Common myeloid progenitor, CD34-positive (primary cell): ENCODE results near the gene GLMN.
"Not testable (repeated sequence)": the region's sequence is repeated elsewhere in the genome, so short reads cannot be mapped to it uniquely, and the experiment has no call there.

Source experiments
- CTCF ChIA-PET: fragments of 350-600 bp; sonication (Branson Sonifier 250); formaldehyde crosslinking; loops from one replicate; lab custom pipeline; 2021; ENCODE audit warnings: antibody characterized with exemption; lab: Charles Lee
- POLR2A ChIA-PET: fragments of 350-600 bp; sonication (Branson Sonifier 250); formaldehyde crosslinking; loops from one replicate; lab custom pipeline; 2021; ENCODE audit warnings: antibody characterized with exemption; lab: Charles Lee
- DNase-seq, 3 donors: peaks; one replicate each; pipeline versions ENCODE4 v3.0.0 to v3.0.0-alpha.2; 2013
- H3K27ac ChIP-seq, 2 experiments: 1 replicate in 1 of 2; 2 replicates in 1 of 2; pipeline ENCODE4 v1.7.0; 2013; ENCODE audit warnings: inconsistent platforms in 2 of 2, low read length in 2 of 2, mild to moderate bottlenecking in 2 of 2, low read depth in 1 of 2, moderate library complexity in 1 of 2; ENCODE audit not compliant: severe bottlenecking in 2 of 2, insufficient read depth in 1 of 2, poor library complexity in 1 of 2
- H3K27me3 ChIP-seq, 5 experiments: replicated peaks in 2 of 5; 1 replicate in 3 of 5; 2 replicates in 2 of 5; pipeline versions ENCODE4 v1.6.1 to v1.7.0; 2013; ENCODE audit warnings: low read length in 4 of 5, mild to moderate bottlenecking in 2 of 5, moderate library complexity in 2 of 5, inconsistent platforms in 1 of 5; ENCODE audit not compliant: insufficient read depth in 5 of 5, control insufficient read depth in 4 of 5
- H3K36me3 ChIP-seq, 4 experiments: 1 replicate in 2 of 4; 2 replicates in 2 of 4; pipeline versions ENCODE4 v1.6.1 to v1.7.0; 2013; ENCODE audit warnings: low read length in 3 of 4, control low read depth in 1 of 4, mild to moderate bottlenecking in 1 of 4; ENCODE audit not compliant: control insufficient read depth in 4 of 4, insufficient read depth in 4 of 4
- H3K4me1 ChIP-seq, 4 experiments: 1 replicate in 3 of 4; 2 replicates in 1 of 4; pipeline versions ENCODE4 v1.6.1 to v1.7.1; 2013; ENCODE audit warnings: low read length in 3 of 4, mild to moderate bottlenecking in 3 of 4, control low read depth in 1 of 4, inconsistent platforms in 1 of 4, moderate library complexity in 1 of 4; ENCODE audit not compliant: control insufficient read depth in 4 of 4, insufficient read depth in 4 of 4; ENCODE audit errors: control extremely low read depth in 1 of 4
- H3K4me3 ChIP-seq, 7 experiments: 1 replicate in 4 of 7; 2 replicates in 3 of 7; pipeline versions ENCODE4 v1.5.1 to v1.7.0; 2013; ENCODE audit warnings: mild to moderate bottlenecking in 7 of 7, low read length in 6 of 7, moderate library complexity in 6 of 7, inconsistent platforms in 2 of 7, low read depth in 2 of 7, control low read depth in 1 of 7; ENCODE audit not compliant: insufficient read depth in 4 of 7, control insufficient read depth in 1 of 7; ENCODE audit errors: extremely low read depth in 1 of 7
- H3K9me3 ChIP-seq, 5 experiments: 1 replicate in 4 of 5; 2 replicates in 1 of 5; pipeline versions ENCODE4 v1.6.1 to v1.7.1; 2013; ENCODE audit warnings: low read length in 4 of 5, mild to moderate bottlenecking in 2 of 5, inconsistent platforms in 1 of 5, low read depth in 1 of 5, moderate library complexity in 1 of 5; ENCODE audit not compliant: control insufficient read depth in 4 of 5, insufficient read depth in 2 of 5; ENCODE audit errors: control extremely low read depth in 1 of 5
- WGBS: methylation state at CpG from one replicate; pipeline ENCODE4 v1.1.5; 2013; ENCODE audit not compliant: insufficient coverage; 5-methylcytosine and 5-hydroxymethylcytosine counted together

Gene GLMN

GRCh38 chr1:92276082-92276481 lies 22.7 kb downstream of the GLMN start:
- no peak overlapping the region for H3K27ac ChIP-seq
- H3K9me3 ChIP-seq = peaks cover 1 to 24% (median 8%) of the 10 kb centered on the region in 5 experiments
- ChIA-PET CTCF (no interaction called here), POLR2A (no interaction called here)
- no peak for DNase-seq
- 94% methylated on average over 2 of the region's 3 CpGs for WGBS
- no peak overlapping the region for H3K4me3 ChIP-seq
- H3K4me1 ChIP-seq = no peaks in the 10 kb centered on the region
- H3K36me3 ChIP-seq = peaks cover 15 to 82% (median 53%) of the 10 kb centered on the region in 4 experiments
- H3K27me3 ChIP-seq = no peaks in the 10 kb centered on the region

- Histone ChIP-seq H3K4me1 (no peaks in the 10 kb centered on the region), H3K4me3 (no peak overlapping the region), H3K27me3 (no peaks in the 10 kb centered on the region), H3K36me3 (peaks cover 12 to 82% (median 59%) of the 10 kb centered on the region in 4 experiments), H3K27ac (no peak overlapping the region), H3K9me3 (peaks cover 1 to 24% (median 8%) of the 10 kb centered on the region in 5 experiments)
- ChIA-PET CTCF (no interaction called here), POLR2A (no interaction called here)
- DNase-seq = no peak
- 100% methylated on average over 1 of the region's 1 CpG for WGBS
These were observed 23.8 kb downstream of the GLMN start for GRCh38 chr1:92274939-92275338.

- peaks cover 1 to 24% (median 8%) of the 10 kb centered on the region in 5 experiments for H3K9me3 ChIP-seq
- ChIA-PET CTCF (interaction anchor here (1.1 to 1.6 kb wide), 3 partner anchors 10 to 17 kb away, joined by 3 to 5 read pairs (median 4); no protein-coding TSS in a partner anchor), POLR2A (no interaction called here)
- H3K27me3 ChIP-seq = no peaks in the 10 kb centered on the region
- no peak for DNase-seq
- H3K36me3 ChIP-seq = peaks cover 12 to 77% (median 58%) of the 10 kb centered on the region in 4 experiments
- no CpG with 5 or more reads among the region's 1 CpG for WGBS
- no peak overlapping the region for H3K27ac ChIP-seq
- no peaks in the 10 kb centered on the region for H3K4me1 ChIP-seq
- no peak overlapping the region for H3K4me3 ChIP-seq
These were observed 25.7 kb downstream of the GLMN start for GRCh38 chr1:92273039-92273438.

- POLR2A ChIA-PET = no interaction called here
- CTCF ChIA-PET = interaction anchor here (1.4 kb wide), 1 partner anchor 11 kb away, joined by 4 read pairs; no protein-coding TSS in a partner anchor
- WGBS = no CpG with 5 or more reads among the region's 3 CpGs
- Histone ChIP-seq H3K4me3 (no peak overlapping the region), H3K9me3 (no peaks in the 10 kb centered on the region), H3K4me1 (no peaks in the 10 kb centered on the region), H3K36me3 (peaks cover 11 to 52% (median 26%) of the 10 kb centered on the region in 4 experiments), H3K27ac (no peak overlapping the region), H3K27me3 (no peaks in the 10 kb centered on the region)
- DNase-seq = no peak
These were observed 36.3 kb downstream of the GLMN start for GRCh38 chr1:92262516-92262915.

GRCh38 chr1:92259350-92259749 lies 39.4 kb downstream of the GLMN start:
- Histone ChIP-seq H3K4me3 (no peak overlapping the region), H3K36me3 (peaks cover 13 to 60% (median 26%) of the 10 kb centered on the region in 4 experiments), H3K9me3 (peaks cover 0 to 10% (median 0%) of the 10 kb centered on the region in 5 experiments), H3K27me3 (no peaks in the 10 kb centered on the region), H3K27ac (no peak overlapping the region), H3K4me1 (no peaks in the 10 kb centered on the region)
- 100% methylated on average over 1 of the region's 1 CpG for WGBS
- DNase-seq = no peak
- ChIA-PET POLR2A (no interaction called here), CTCF (no interaction called here)

GRCh38 chr1:92254714-92255113 lies 44.1 kb downstream of the GLMN start:
- 80% methylated on average over 1 of the region's 3 CpGs for WGBS
- peaks cover 15 to 47% (median 18%) of the 10 kb centered on the region in 4 experiments for H3K36me3 ChIP-seq
- H3K4me3 ChIP-seq, DNase-seq, H3K27me3 ChIP-seq, H3K27ac ChIP-seq, POLR2A ChIA-PET, H3K4me1 ChIP-seq: not testable (repeated sequence)
- peaks cover 0 to 25% (median 7%) of the 10 kb centered on the region in 5 experiments for H3K9me3 ChIP-seq
- CTCF ChIA-PET = interaction anchor here (0.6 kb wide), 1 partner anchor 248 kb away, joined by 4 read pairs; no protein-coding TSS in a partner anchor

- CTCF ChIA-PET = no interaction called here
- Histone ChIP-seq H3K4me1 (no peaks in the 10 kb centered on the region), H3K9me3 (no peaks in the 10 kb centered on the region), H3K27me3 (no peaks in the 10 kb centered on the region), H3K36me3 (peaks cover under 1 to 13% (median 7%) of the 10 kb centered on the region in 4 experiments), H3K4me3 (no peak overlapping the region), H3K27ac (no peak overlapping the region)
- 86% methylated on average over 1 of the region's 1 CpG for WGBS
- POLR2A ChIA-PET = no interaction called here
- DNase-seq = no peak
These were observed 54.4 kb downstream of the GLMN start for GRCh38 chr1:92244376-92244775.
